Endothelial cell of umbilical vein (primary cell): ENCODE measurements around the gene NR3C2. TPM values are rescaled to one million over a fixed set of nuclear protein-coding genes. Genes with fewer than 3 reads are reported as not detected.

Experiments used
- BruUV-seq: library from RNA; stranded (reverse); fragments of 400-500 nt; replicated peaks from 2 replicates; lab custom pipeline; 2021; lab: Mats Ljungman, UMichigan
- CTCF ChIA-PET: fragments of 300-600, 350-600 bp; sonication (Branson Sonifier 250); formaldehyde crosslinking; loops from one replicate; lab custom pipeline; 2021; ENCODE audit warnings: antibody characterized with exemption, inconsistent platforms; lab: Charles Lee
- POLR2A ChIA-PET: fragments of 300-600, 350-600 bp; sonication (Branson Sonifier 250); formaldehyde crosslinking; loops from one replicate; lab custom pipeline; 2021; ENCODE audit warnings: antibody characterized with exemption, inconsistent platforms; lab: Charles Lee
- DNase-seq: peaks from one replicate; pipeline ENCODE4 v3.0.0-alpha.2; 2011; ENCODE audit warnings: low read depth, low spot score
- FAIRE-seq: peaks from 2 replicates; lab custom pipeline; 2011; peaks lifted over from hg19 to GRCh38; lab: Jason Lieb, UNC
- H2AFZ ChIP-seq: 2 replicates; pipeline ENCODE4 v1.6.0; 2012; ENCODE audit warnings: low read depth, low read length, control low read depth, inconsistent platforms
- H3K27ac ChIP-seq: 2 replicates; pipeline ENCODE4 v1.5.1; 2011; ENCODE audit warnings: low read depth, mild to moderate bottlenecking, control low read depth, low read length, moderate library complexity; ENCODE audit not compliant: insufficient read depth
- H3K27me3 ChIP-seq, 2 experiments: 2 replicates each; pipeline versions ENCODE4 v1.6.0 to v1.6.1; 2011; ENCODE audit warnings: low read length in 2 of 2, mixed read lengths in 1 of 2; ENCODE audit not compliant: control insufficient read depth in 2 of 2, insufficient read depth in 2 of 2
- H3K36me3 ChIP-seq, 2 experiments: 2 replicates in 1 of 2; 3 replicates in 1 of 2; pipeline ENCODE4 v1.5.1; 2011; ENCODE audit warnings: low read length in 2 of 2, mild to moderate bottlenecking in 1 of 2, moderate library complexity in 1 of 2; ENCODE audit not compliant: control insufficient read depth in 2 of 2, insufficient read depth in 2 of 2; ENCODE audit errors: extremely low read depth in 1 of 2
- H3K4me1 ChIP-seq: 3 replicates; pipeline ENCODE4 v1.5.1; 2011; ENCODE audit warnings: mild to moderate bottlenecking, low read length; ENCODE audit not compliant: control insufficient read depth, insufficient read depth; ENCODE audit errors: extremely low read depth
- H3K4me2 ChIP-seq: 2 replicates; pipeline ENCODE4 v1.6.1; 2011; ENCODE audit warnings: low read length, control low read depth, mixed read lengths; ENCODE audit not compliant: insufficient read depth
- H3K4me3 ChIP-seq, 3 experiments: fragments of 200-600 bp in 1 of 3; sonication (generic), shearing (Covaris generic) in 1 of 3; replicated peaks in 1 of 3; 2 replicates each; pipeline ENCODE4 v1.5.1; 2011 to 2016; ENCODE audit warnings: control low read depth in 3 of 3, low read length in 3 of 3, mild to moderate bottlenecking in 2 of 3, inconsistent platforms in 1 of 3, low read depth in 1 of 3, moderate library complexity in 1 of 3; ENCODE audit not compliant: insufficient read depth in 1 of 3
- H3K79me2 ChIP-seq: 2 replicates; pipeline ENCODE4 v1.6.0; 2012; ENCODE audit warnings: low read length, inconsistent platforms; ENCODE audit not compliant: control insufficient read depth, insufficient read depth
- H3K9ac ChIP-seq: replicated peaks from 2 replicates; pipeline ENCODE3; 2011; ENCODE audit warnings: low read length, control low read depth; ENCODE audit not compliant: insufficient read depth; ENCODE audit errors: extremely low read depth
- H3K9me1 ChIP-seq: replicated peaks from 3 replicates; pipeline ENCODE4 v1.6.0; 2011; ENCODE audit warnings: mild to moderate bottlenecking, low read length; ENCODE audit not compliant: control insufficient read depth, insufficient read depth; ENCODE audit errors: extremely low read depth
- H3K9me3 ChIP-seq: replicated peaks from 2 replicates; pipeline ENCODE4 v1.5.1; 2012; ENCODE audit warnings: low read length, inconsistent platforms; ENCODE audit not compliant: control insufficient read depth, insufficient read depth
- H4K20me1 ChIP-seq: replicated peaks from 2 replicates; pipeline ENCODE3; 2011; ENCODE audit warnings: mild to moderate bottlenecking, low read length; ENCODE audit not compliant: control insufficient read depth, insufficient read depth; ENCODE audit errors: extremely low read depth
- FOS ChIP-seq: IDR thresholded peaks from 2 replicates; pipeline ENCODE4 v1.6.1; 2011; ENCODE audit warnings: mild to moderate bottlenecking, low read length, moderate library complexity, borderline replicate concordance; ENCODE audit not compliant: insufficient read depth
- GATA2 ChIP-seq: IDR thresholded peaks from 2 replicates; pipeline ENCODE4 v1.7.0; 2011; ENCODE audit warnings: low read depth, mild to moderate bottlenecking, moderate library complexity, mixed read lengths, low read length; ENCODE audit not compliant: insufficient read length, insufficient read depth
- MYC ChIP-seq: IDR thresholded peaks from one replicate; pipeline ENCODE4 v1.6.1; 2011; ENCODE audit warnings: mild to moderate bottlenecking, low read depth, low read length
- POLR2A ChIP-seq: IDR thresholded peaks from 2 replicates; pipeline ENCODE4 v1.6.1; 2012; ENCODE audit warnings: low read depth, mild to moderate bottlenecking, control low read depth, low read length
- POLR2AphosphoS5 ChIP-seq: IDR thresholded peaks from 2 replicates; pipeline ENCODE4 v1.6.1; 2012; ENCODE audit warnings: low read depth, mild to moderate bottlenecking, control low read depth, low read length, moderate library complexity; ENCODE audit not compliant: insufficient read depth
- dilution Hi-C: fragments of 300-500 bp; cut with MboI; formaldehyde crosslinking; loops from one replicate; pipeline ENCODE4 v1.15.0; 2019; ENCODE audit warnings: low sequenced_read_pairs; ENCODE audit not compliant: extremely low pct_ligation_motif_present
- intact Hi-C: fragments of 100-400 bp; cut with micrococcal nuclease; formaldehyde crosslinking; loops from one replicate; pipeline ENCODE4 v1.10.0; 2022
- polyA plus RNA-seq, 4 experiments: library from polyadenylated mRNA; depleted of rRNA in 3 of 4; stranded (reverse) in 3 of 4; unstranded in 1 of 4; fragments of >200 nt; gene quantifications; 2 replicates each; pipeline versions ENCODE4 v1.2.1 to v1.2.3, GENCODE V29; 2011 to 2012; ENCODE audit warnings: missing spikeins in 1 of 4
- total RNA-seq: library from RNA; stranded (reverse); gene quantifications from 2 replicates; pipeline ENCODE4 v1.2.3, GENCODE V29; 2021

The NR3C2 gene
- total and polyA plus RNA-seq, 2 donors (not counting 3 experiments of a cell fraction or from before 2014, with no cell fraction given) = 4.8 to 16.4 TPM

DNA sequence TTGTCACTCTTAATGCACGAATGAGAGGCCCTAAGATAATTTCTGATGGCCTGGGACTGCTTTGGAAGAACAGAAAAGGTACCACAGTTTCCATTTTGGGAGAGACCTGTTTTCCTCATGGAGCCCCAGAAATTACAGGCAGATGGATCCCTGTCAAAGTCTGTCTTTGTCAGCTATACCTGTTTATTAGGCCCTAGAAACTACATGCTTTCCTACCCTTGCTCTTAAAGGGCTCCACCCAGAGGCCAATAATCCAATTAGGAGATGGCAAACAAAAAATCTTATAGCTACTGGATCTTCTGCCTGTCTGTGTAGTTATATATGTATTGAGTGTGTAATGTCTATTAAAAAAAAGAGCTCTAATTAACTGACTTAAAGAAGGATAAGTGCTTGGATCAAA, 141.3 kb downstream of the NR3C2 start:
- CTCF ChIA-PET = no interaction called here
- no peaks in the 10 kb centered on the region for H3K9me1 ChIP-seq
- intact Hi-C loops = no loop called here
- no peaks in the 10 kb centered on the region for H4K20me1 ChIP-seq
- no TSS peak for BruUV-seq
- no peak overlapping the region for H3K4me3 ChIP-seq
- FAIRE-seq (no peak), DNase-seq (no peak)
- H3K4me2 ChIP-seq = no peak overlapping the region
- H3K36me3 ChIP-seq = no peaks in the 10 kb centered on the region
- no peaks in the 10 kb centered on the region for H3K79me2 ChIP-seq
- no peak overlapping the region for H2AFZ ChIP-seq
- H3K27me3 ChIP-seq = no peaks in the 10 kb centered on the region
- TF ChIP-seq FOS = no peak
- no peak for TF ChIP-seq GATA2
- TF ChIP-seq MYC = no peak
- dilution Hi-C loops = no loop called here
- POLR2A ChIA-PET = no interaction called here
- no peaks in the 10 kb centered on the region for H3K4me1 ChIP-seq
- H3K27ac ChIP-seq = no peak overlapping the region
- H3K9ac ChIP-seq = no peak overlapping the region
- H3K9me3 ChIP-seq = no peaks in the 10 kb centered on the region

DNA sequence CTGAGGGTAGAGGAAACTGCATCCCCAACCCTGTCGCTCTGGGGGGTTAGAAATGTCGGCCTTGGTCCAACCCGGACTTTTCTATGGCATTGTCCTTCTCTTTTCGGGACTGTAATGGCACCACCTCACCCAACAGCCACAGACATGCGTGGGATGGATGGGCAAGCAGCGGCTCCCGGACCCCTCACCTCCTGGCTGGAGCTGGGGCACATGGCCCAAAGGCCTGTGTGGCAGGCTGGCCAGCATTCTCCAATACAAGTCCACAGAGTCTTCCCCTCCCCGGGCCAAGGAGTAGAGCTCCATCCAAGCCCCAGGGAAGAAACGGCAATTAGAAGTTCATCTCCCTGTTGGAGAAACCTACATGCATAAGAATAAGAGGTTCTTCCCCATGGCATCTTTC, 142.9 kb downstream of the NR3C2 start:
- Histone ChIP-seq H3K4me1 (no peaks in the 10 kb centered on the region), H3K27me3 (no peaks in the 10 kb centered on the region), H3K79me2 (no peaks in the 10 kb centered on the region), H3K36me3 (no peaks in the 10 kb centered on the region), H3K4me3 (no peak overlapping the region), H3K9ac (no peak overlapping the region), H3K9me3 (no peaks in the 10 kb centered on the region), H3K9me1 (no peaks in the 10 kb centered on the region), H2AFZ (no peak overlapping the region), H3K27ac (no peak overlapping the region), H3K4me2 (no peak overlapping the region), H4K20me1 (no peaks in the 10 kb centered on the region)
- TF ChIP-seq MYC = no peak
- TF ChIP-seq FOS = no peak
- TF ChIP-seq POLR2AphosphoS5 = no peak
- no peak for TF ChIP-seq POLR2A
- CTCF ChIA-PET = no interaction called here
- DNase-seq = no peak
- dilution Hi-C loops = no loop called here
- POLR2A ChIA-PET = no interaction called here
- BruUV-seq = no TSS peak
- no peak for FAIRE-seq
- intact Hi-C loops = no loop called here
